H1 (cell line): ENCODE data around the gene DRD5. TPM values are rescaled to one million over a fixed set of nuclear protein-coding genes. Genes with fewer than 3 reads are reported as not detected.

Experiments used
- CTCF ChIA-PET: fragments of 300-600 bp; sonication (Branson Sonifier 250); formaldehyde crosslinking; loops from one replicate; lab custom pipeline; 2021; ENCODE audit not compliant: partially characterized antibody; lab: Charles Lee
- POLR2A ChIA-PET: fragments of 300-600 bp; sonication (Branson Sonifier 250); formaldehyde crosslinking; loops from one replicate; lab custom pipeline; 2021; ENCODE audit warnings: inconsistent platforms; ENCODE audit not compliant: partially characterized antibody; lab: Charles Lee
- DNase-seq, 2 experiments: peaks; one replicate each; pipeline versions ENCODE4 v3.0.0 to v3.0.0-alpha.2; 2010 to 2022; ENCODE audit warnings: low spot score in 2 of 2, low read depth in 1 of 2, mixed read lengths in 1 of 2
- FAIRE-seq: peaks from 2 replicates; lab custom pipeline; 2011; peaks lifted over from hg19 to GRCh38; lab: Jason Lieb, UNC
- H2AFZ ChIP-seq: 2 replicates; pipeline ENCODE4 v1.8.1; 2012; ENCODE audit warnings: low read length, inconsistent platforms
- H2AK5ac ChIP-seq: 2 replicates; pipeline ENCODE4 v1.6.1; 2013; ENCODE audit warnings: low read depth, low read length
- H2BK120ac ChIP-seq: replicated peaks from 2 replicates; pipeline ENCODE3; 2013; ENCODE audit warnings: low read depth, low read length, inconsistent platforms
- H2BK12ac ChIP-seq: 2 replicates; pipeline ENCODE4 v1.6.1; 2013; ENCODE audit warnings: low read depth, low read length
- H2BK15ac ChIP-seq: 2 replicates; pipeline ENCODE4 v1.6.1; 2013; ENCODE audit warnings: low read length
- H2BK20ac ChIP-seq: 2 replicates; pipeline ENCODE4 v1.6.1; 2013; ENCODE audit warnings: low read length
- H2BK5ac ChIP-seq: 2 replicates; pipeline ENCODE4 v1.6.1; 2013; ENCODE audit warnings: low read depth, low read length
- H3K14ac ChIP-seq: 2 replicates; pipeline ENCODE4 v1.6.1; 2013; ENCODE audit warnings: inconsistent platforms; ENCODE audit not compliant: insufficient read length
- H3K18ac ChIP-seq: 2 replicates; pipeline ENCODE4 v1.6.1; 2013; ENCODE audit warnings: low read length; ENCODE audit errors: extremely low read depth
- H3K23ac ChIP-seq: 2 replicates; pipeline ENCODE4 v1.6.1; 2013; ENCODE audit warnings: inconsistent platforms; ENCODE audit not compliant: insufficient read length
- H3K23me2 ChIP-seq: 2 replicates; pipeline ENCODE4 v1.6.1; 2013; ENCODE audit warnings: low read depth, low read length
- H3K27ac ChIP-seq: 2 replicates; pipeline ENCODE4 v1.6.1; 2011; ENCODE audit warnings: low read depth, low read length, inconsistent platforms
- H3K27me3 ChIP-seq, 4 experiments: replicated peaks in 1 of 4; 1 replicate in 1 of 4; 2 replicates in 3 of 4; pipeline versions ENCODE4 v1.6.1 to v1.8.1; 2011 to 2013; ENCODE audit warnings: low read length in 3 of 4, mild to moderate bottlenecking in 3 of 4, inconsistent platforms in 2 of 4, mixed read lengths in 2 of 4, moderate library complexity in 1 of 4; ENCODE audit not compliant: control insufficient read depth in 3 of 4, insufficient read depth in 3 of 4; ENCODE audit errors: extremely low read depth in 1 of 4
- H3K36me3 ChIP-seq, 4 experiments: 2 replicates each; pipeline versions ENCODE4 v1.6.1 to v1.8.1; 2011 to 2013; ENCODE audit warnings: mild to moderate bottlenecking in 4 of 4, low read length in 3 of 4, moderate library complexity in 2 of 4, control low read depth in 1 of 4, inconsistent platforms in 1 of 4; ENCODE audit not compliant: insufficient read depth in 4 of 4, control insufficient read depth in 2 of 4
- H3K4ac ChIP-seq: replicated peaks from 2 replicates; pipeline ENCODE3; 2013; ENCODE audit warnings: low read length, low read depth, mixed read lengths, inconsistent platforms; ENCODE audit not compliant: insufficient read length
- H3K4me1 ChIP-seq, 4 experiments: replicated peaks in 1 of 4; 1 replicate in 1 of 4; 2 replicates in 3 of 4; pipeline versions ENCODE4 v1.6.1 to v1.8.1; 2011 to 2013; ENCODE audit warnings: low read length in 3 of 4, inconsistent platforms in 2 of 4, mixed read lengths in 1 of 4; ENCODE audit not compliant: insufficient read depth in 4 of 4, control insufficient read depth in 3 of 4
- H3K4me2 ChIP-seq, 2 experiments: 2 replicates each; pipeline versions ENCODE4 v1.6.1 to v1.8.1; 2011 to 2013; ENCODE audit warnings: low read depth in 2 of 2, low read length in 2 of 2, control low read depth in 1 of 2, inconsistent platforms in 1 of 2, mild to moderate bottlenecking in 1 of 2; ENCODE audit not compliant: insufficient read depth in 1 of 2
- H3K4me3 ChIP-seq, 4 experiments: fragments of 200-600, 300-600 bp in 1 of 4; sonication (generic), shearing (Covaris generic), sonication (Bioruptor Twin) in 1 of 4; 2 replicates each; pipeline versions ENCODE4 v1.5.1 to v1.8.1; 2011 to 2016; ENCODE audit warnings: low read length in 4 of 4, low read depth in 3 of 4, control low read depth in 2 of 4, inconsistent platforms in 2 of 4, mild to moderate bottlenecking in 2 of 4, mixed read lengths in 1 of 4, moderate library complexity in 1 of 4; ENCODE audit not compliant: insufficient read depth in 2 of 4; ENCODE audit errors: extremely low read depth in 1 of 4
- H3K56ac ChIP-seq: replicated peaks from 2 replicates; pipeline ENCODE3; 2013; ENCODE audit warnings: low read depth, mild to moderate bottlenecking, mixed read lengths, low read length, inconsistent platforms; ENCODE audit not compliant: insufficient read length
- H3K79me1 ChIP-seq: 2 replicates; pipeline ENCODE4 v1.6.1; 2013; ENCODE audit warnings: low read depth, low read length, control low read depth
- H3K79me2 ChIP-seq, 2 experiments: 2 replicates each; pipeline versions ENCODE4 v1.6.1 to v1.8.1; 2012 to 2013; ENCODE audit warnings: low read length in 2 of 2, mild to moderate bottlenecking in 2 of 2, inconsistent platforms in 1 of 2; ENCODE audit not compliant: insufficient read depth in 2 of 2, control insufficient read depth in 1 of 2
- H3K9ac ChIP-seq, 4 experiments: replicated peaks in 1 of 4; 1 replicate in 1 of 4; 2 replicates in 3 of 4; pipeline versions ENCODE4 v1.6.1 to v1.8.1; 2011 to 2013; ENCODE audit warnings: low read depth in 3 of 4, low read length in 3 of 4, control low read depth in 2 of 4, mild to moderate bottlenecking in 2 of 4, moderate library complexity in 2 of 4, inconsistent platforms in 1 of 4; ENCODE audit errors: extremely low read depth in 1 of 4
- H3K9me3 ChIP-seq, 2 experiments: 2 replicates each; pipeline versions ENCODE4 v1.6.1 to v1.8.1; 2012 to 2013; ENCODE audit warnings: mild to moderate bottlenecking in 2 of 2, moderate library complexity in 2 of 2, control low read depth in 1 of 2, inconsistent platforms in 1 of 2, low read depth in 1 of 2, low read length in 1 of 2, mixed read lengths in 1 of 2; ENCODE audit not compliant: insufficient read depth in 2 of 2
- H4K20me1 ChIP-seq, 2 experiments: replicated peaks in 1 of 2; 2 replicates each; pipeline versions ENCODE3 to v1.8.1; 2011 to 2013; ENCODE audit warnings: inconsistent platforms in 2 of 2, low read length in 2 of 2, mild to moderate bottlenecking in 1 of 2; ENCODE audit not compliant: insufficient read depth in 2 of 2, control insufficient read depth in 1 of 2
- H4K5ac ChIP-seq: 2 replicates; pipeline ENCODE4 v1.6.1; 2013; ENCODE audit warnings: low read length, low read depth, mixed read lengths, inconsistent platforms; ENCODE audit not compliant: insufficient read length
- H4K8ac ChIP-seq: 2 replicates; pipeline ENCODE4 v1.8.0; 2013; ENCODE audit warnings: mild to moderate bottlenecking, moderate library complexity, low read length, inconsistent platforms; ENCODE audit not compliant: insufficient read depth; ENCODE audit errors: extremely low read depth
- H4K91ac ChIP-seq: replicated peaks from 2 replicates; pipeline ENCODE3; 2013; ENCODE audit warnings: low read length, mixed read lengths, inconsistent platforms; ENCODE audit not compliant: insufficient read length
- ATF3 ChIP-seq: IDR thresholded peaks from 2 replicates; pipeline ENCODE4 v1.6.1; 2011; ENCODE audit warnings: low read depth, mild to moderate bottlenecking, low read length; ENCODE audit not compliant: insufficient read depth
- BRCA1 ChIP-seq: IDR thresholded peaks from 2 replicates; pipeline ENCODE4 v1.6.1; 2012; ENCODE audit warnings: low read depth, low read length, improper control_type of control experiment
- CBX5 ChIP-seq: fragments of 300-800, 300-1000 bp; sonication (generic); IDR thresholded peaks from 2 replicates; pipeline ENCODE4 v1.7.1; 2016; ENCODE audit warnings: antibody characterized with exemption, low read length, low read depth
- JUN ChIP-seq: IDR thresholded peaks from 2 replicates; pipeline ENCODE4 v1.6.1; 2011; ENCODE audit warnings: low read depth, mild to moderate bottlenecking, improper control_type of control experiment, low read length
- KDM1A ChIP-seq: fragments of 200-600, 300-600 bp; sonication (generic); IDR thresholded peaks from 2 replicates; pipeline ENCODE4 v1.7.1; 2016; ENCODE audit warnings: mild to moderate bottlenecking, low read length, borderline replicate concordance
- MAX ChIP-seq: IDR thresholded peaks from 2 replicates; pipeline ENCODE4 v1.6.1; 2012; ENCODE audit warnings: inconsistent platforms
- NANOG ChIP-seq: IDR thresholded peaks from 2 replicates; pipeline ENCODE4 v1.6.1; 2011; ENCODE audit warnings: low read length, low read depth, mild to moderate bottlenecking, inconsistent platforms; ENCODE audit not compliant: insufficient read depth, poor library complexity, severe bottlenecking
- POU5F1 ChIP-seq: IDR thresholded peaks from 2 replicates; pipeline ENCODE4 v1.6.1; 2011; ENCODE audit warnings: low read depth, mild to moderate bottlenecking, low read length, moderate library complexity
- RNF2 ChIP-seq: fragments of 200-900, 300-1000 bp; sonication (generic); IDR thresholded peaks from 2 replicates; pipeline ENCODE4 v1.7.1; 2016; ENCODE audit warnings: borderline replicate concordance, low read depth, mild to moderate bottlenecking, antibody characterized with exemption, low read length; ENCODE audit not compliant: poor library complexity, severe bottlenecking; ENCODE audit errors: missing control alignments
- SUZ12 ChIP-seq: fragments of 200-600 bp; sonication (generic); IDR thresholded peaks from 2 replicates; pipeline ENCODE4 v1.6.1; 2012; ENCODE audit warnings: mild to moderate bottlenecking, inconsistent platforms, low read length, moderate library complexity, mixed read lengths
- TAF1 ChIP-seq: IDR thresholded peaks from 2 replicates; pipeline ENCODE4 v1.6.1; 2011; ENCODE audit warnings: mild to moderate bottlenecking, low read depth, low read length
- YY1 ChIP-seq: IDR thresholded peaks from 2 replicates; pipeline ENCODE4 v1.6.1; 2011; ENCODE audit warnings: low read depth, mild to moderate bottlenecking, low read length
- WGBS, 2 experiments: shearing (Covaris generic) in 1 of 2; methylation state at CpG; one replicate each; pipeline versions ENCODE4 v1.1.6 to v1.1.7; 2013 to 2015; ENCODE audit warnings: low lambda C conversion rate in 2 of 2, mixed read lengths in 2 of 2, inconsistent platforms in 1 of 2, low coverage in 1 of 2, missing lambda C conversion rate in 1 of 2; ENCODE audit not compliant: insufficient replicate concordance in 2 of 2, insufficient coverage in 1 of 2, insufficient read length in 1 of 2; ENCODE audit errors: extremely low coverage in 1 of 2, missing lambda C conversion rate in 1 of 2; 5-methylcytosine and 5-hydroxymethylcytosine counted together
- polyA plus RNA-seq, 7 experiments: library from polyadenylated mRNA; depleted of rRNA in 3 of 7; stranded (reverse) in 5 of 7; unstranded in 2 of 7; fragments of >200 nt in 5 of 7; fragments of 200-250 nt in 2 of 7; gene quantifications; 1 replicate in 5 of 7; 2 replicates in 1 of 7; 4 replicates in 1 of 7; pipeline versions ENCODE4 v1.2.1 to v1.2.3, GENCODE V29; 2011 to 2013; ENCODE audit warnings: missing spikeins in 2 of 7, mixed read lengths in 2 of 7
- total RNA-seq: library from RNA; stranded (reverse); fragmentation: NEBNext Ultra II Directional; extraction: Animal tissue kit (Norgen Biotek cat#: 25700); gene quantifications from 2 replicates; pipeline ENCODE4 v1.2.1, GENCODE V29; 2021

DRD5 gene
- total and polyA plus RNA-seq, 2 of the 8 experiments (the other 6 are each of a cell fraction or from before 2014, with no cell fraction given), result 0.11 to 0.21 TPM

GRCh38 chr4:9764155-9764696, 17.2 kb upstream of the DRD5 start:
- CTCF ChIA-PET, result interaction anchor here (0.9 to 7.7 kb wide), 28 partner anchors 9 to 289 kb away, joined by 3 to 211 read pairs (median 5); partner anchors contain the start of gene SLC2A9
- Histone ChIP-seq H2AK5ac (no peak overlapping the region), H4K91ac (no peak overlapping the region), H3K23me2 (no peaks in the 10 kb centered on the region), H3K9ac (no peak overlapping the region), H2BK120ac (no peak overlapping the region), H2AFZ (no peak overlapping the region), H4K8ac (peak overlapping the region; percentile 12; the same call in 1 of the 2 replicates), H3K4me3 (no peak overlapping the region), H2BK15ac (0 out of 2 replicates have a peak overlapping the region, but pooled peaks have one; percentile 10), H3K4ac (no peak overlapping the region), H3K79me1 (no peaks in the 10 kb centered on the region), H3K4me2 (no peak overlapping the region), H4K20me1 (no peaks in the 10 kb centered on the region), H3K27me3 (no peaks in the 10 kb centered on the region), H2BK5ac (no peak overlapping the region), H3K4me1 (no peaks in the 10 kb centered on the region), H3K27ac (no peak overlapping the region), H3K14ac (no peak overlapping the region), H4K5ac (no peak overlapping the region), H3K56ac (no peak overlapping the region), H2BK20ac (no peak overlapping the region), H3K79me2 (no peaks in the 10 kb centered on the region), H2BK12ac (no peak overlapping the region), H3K9me3 (no peaks in the 10 kb centered on the region), H3K23ac (no peak overlapping the region), H3K18ac (no peak overlapping the region), H3K36me3 (no peaks in the 10 kb centered on the region)
- no peak for FAIRE-seq
- WGBS, 2 experiments, result 78% methylated on average over 5 of the region's 5 CpGs; no CpG with 5 or more reads in 1 of the 2 experiments
- POLR2A ChIA-PET, result no interaction called here
- no peak for DNase-seq
- TF ChIP-seq JUN (no peak), RNF2 (no peak), SUZ12 (no peak), POU5F1 (no peak), NANOG (no peak), MAX (no peak), ATF3 (no peak), KDM1A (no peak), YY1 (no peak), BRCA1 (no peak), TAF1 (no peak), CBX5 (no peak)
